H9 (cell line): Measurements from ENCODE around the gene LAMTOR4. TPM values are rescaled to one million over a fixed set of nuclear protein-coding genes. Genes with fewer than 3 reads are reported as not detected.
"Not testable (repeated sequence)": the region's sequence is repeated elsewhere in the genome, so short reads cannot be mapped to it uniquely, and the experiment has no call there.

Experiments used
- DNase-seq: peaks from one replicate; pipeline ENCODE4 v3.0.0-alpha.2; 2017
- H2AFZ ChIP-seq: one replicate; pipeline ENCODE4 v1.6.1; 2013; ENCODE audit warnings: mild to moderate bottlenecking, low read length, control low read depth, moderate library complexity
- H2AK5ac ChIP-seq: 2 replicates; pipeline ENCODE4 v1.6.1; 2013; ENCODE audit warnings: low read length, control low read depth, mixed read lengths; ENCODE audit not compliant: insufficient read length
- H2BK120ac ChIP-seq: one replicate; pipeline ENCODE4 v1.6.1; 2013; ENCODE audit warnings: low read depth, mild to moderate bottlenecking, low read length, control low read depth, inconsistent platforms; ENCODE audit not compliant: poor library complexity, severe bottlenecking
- H2BK12ac ChIP-seq: 2 replicates; pipeline ENCODE4 v1.6.1; 2013; ENCODE audit warnings: low read length, control low read depth, mixed read lengths, low read depth; ENCODE audit not compliant: insufficient read length
- H2BK15ac ChIP-seq: 2 replicates; pipeline ENCODE4 v1.6.1; 2013; ENCODE audit warnings: low read depth, low read length, control low read depth
- H2BK20ac ChIP-seq: one replicate; pipeline ENCODE4 v1.6.1; 2013; ENCODE audit warnings: low read depth, mild to moderate bottlenecking, low read length, control low read depth, inconsistent platforms; ENCODE audit not compliant: poor library complexity, severe bottlenecking
- H2BK5ac ChIP-seq: 2 replicates; pipeline ENCODE4 v1.6.1; 2013; ENCODE audit warnings: low read length, control low read depth, mixed read lengths; ENCODE audit not compliant: insufficient read length
- H3K14ac ChIP-seq: 2 replicates; pipeline ENCODE4 v1.6.1; 2013; ENCODE audit warnings: low read length, control low read depth; ENCODE audit not compliant: insufficient read depth
- H3K18ac ChIP-seq: 2 replicates; pipeline ENCODE4 v1.6.1; 2013; ENCODE audit warnings: low read depth, mild to moderate bottlenecking, mixed read lengths, low read length, control low read depth; ENCODE audit not compliant: insufficient read length
- H3K23ac ChIP-seq: 2 replicates; pipeline ENCODE4 v1.6.1; 2013; ENCODE audit warnings: low read length, control low read depth, mixed read lengths, low read depth; ENCODE audit not compliant: insufficient read length
- H3K23me2 ChIP-seq: 2 replicates; pipeline ENCODE4 v1.6.1; 2013; ENCODE audit warnings: low read depth, mild to moderate bottlenecking, mixed read lengths, low read length, control low read depth; ENCODE audit not compliant: insufficient read length, poor library complexity, severe bottlenecking
- H3K27ac ChIP-seq: 2 replicates; pipeline ENCODE4 v1.5.1; 2013; ENCODE audit warnings: low read length, control low read depth, mixed read lengths, low read depth; ENCODE audit not compliant: insufficient read length
- H3K27me3 ChIP-seq: 2 replicates; pipeline ENCODE4 v1.6.1; 2013; ENCODE audit warnings: low read length, control low read depth, inconsistent platforms; ENCODE audit not compliant: insufficient read depth
- H3K4ac ChIP-seq: 2 replicates; pipeline ENCODE4 v1.6.1; 2013; ENCODE audit warnings: low read depth, mild to moderate bottlenecking, control low read depth, inconsistent platforms, low read length, moderate library complexity
- H3K4me1 ChIP-seq: 2 replicates; pipeline ENCODE4 v1.6.1; 2013; ENCODE audit warnings: low read length, control low read depth, inconsistent platforms; ENCODE audit not compliant: insufficient read depth
- H3K4me2 ChIP-seq: 2 replicates; pipeline ENCODE4 v1.6.1; 2013; ENCODE audit warnings: low read length, control low read depth, mixed read lengths; ENCODE audit not compliant: insufficient read length, insufficient read depth
- H3K56ac ChIP-seq: 2 replicates; pipeline ENCODE4 v1.6.1; 2013; ENCODE audit warnings: low read depth, mild to moderate bottlenecking, mixed read lengths, low read length, control low read depth; ENCODE audit not compliant: insufficient read length
- H3K79me1 ChIP-seq: 2 replicates; pipeline ENCODE4 v1.6.1; 2013; ENCODE audit warnings: low read depth, mild to moderate bottlenecking, moderate library complexity, low read length, control low read depth, inconsistent platforms; ENCODE audit not compliant: insufficient read depth, poor library complexity, severe bottlenecking
- H3K79me2 ChIP-seq: 2 replicates; pipeline ENCODE4 v1.6.1; 2013; ENCODE audit warnings: low read length, control low read depth, inconsistent platforms; ENCODE audit not compliant: insufficient read depth
- H3K9ac ChIP-seq: 2 replicates; pipeline ENCODE4 v1.6.1; 2013; ENCODE audit warnings: low read length, control low read depth, mixed read lengths; ENCODE audit not compliant: insufficient read length; ENCODE audit errors: extremely low read depth
- H3K9me3 ChIP-seq: one replicate; pipeline ENCODE4 v1.6.1; 2013; ENCODE audit warnings: low read depth, low read length, inconsistent platforms; ENCODE audit not compliant: control insufficient read depth
- H3T11ph ChIP-seq: one replicate; pipeline ENCODE4 v1.6.1; 2013; ENCODE audit warnings: mild to moderate bottlenecking, low read length, control low read depth, inconsistent platforms
- H4K20me1 ChIP-seq: one replicate; pipeline ENCODE4 v1.6.1; 2013; ENCODE audit not compliant: control insufficient read depth, insufficient read length, insufficient read depth
- H4K5ac ChIP-seq: 2 replicates; pipeline ENCODE4 v1.6.1; 2013; ENCODE audit warnings: low read depth, mild to moderate bottlenecking, mixed read lengths, low read length, control low read depth; ENCODE audit not compliant: insufficient read length
- H4K8ac ChIP-seq: replicated peaks from 2 replicates; pipeline ENCODE4 v1.6.1; 2013; ENCODE audit warnings: low read length, control low read depth, mixed read lengths, low read depth; ENCODE audit not compliant: insufficient read length
- H4K91ac ChIP-seq: 2 replicates; pipeline ENCODE4 v1.6.1; 2013; ENCODE audit warnings: low read depth, mild to moderate bottlenecking, moderate library complexity, mixed read lengths, low read length, control low read depth; ENCODE audit not compliant: insufficient read length
- H3K27ac Mint-ChIP-seq, 3 experiments: 2 replicates in 2 of 3; 3 replicates in 1 of 3; pipeline ENCODE4 v1.8.0; 2020 to 2021; ENCODE audit warnings: mixed read lengths in 3 of 3, mild to moderate bottlenecking in 1 of 3, moderate library complexity in 1 of 3
- H3K27me3 Mint-ChIP-seq: 2 replicates; pipeline ENCODE4 v1.8.0; 2021; ENCODE audit warnings: low read depth, mild to moderate bottlenecking, moderate library complexity, mixed read lengths
- H3K36me3 Mint-ChIP-seq, 3 experiments: 2 replicates in 2 of 3; 3 replicates in 1 of 3; pipeline ENCODE4 v1.8.0; 2020 to 2021; ENCODE audit warnings: low read depth in 3 of 3, mixed read lengths in 3 of 3; ENCODE audit not compliant: insufficient read depth in 1 of 3
- H3K4me1 Mint-ChIP-seq, 2 experiments: 2 replicates each; pipeline ENCODE4 v1.8.0; 2020; ENCODE audit warnings: mixed read lengths in 2 of 2
- H3K4me3 Mint-ChIP-seq, 2 experiments: 2 replicates in 1 of 2; 3 replicates in 1 of 2; pipeline ENCODE4 v1.8.0; 2020 to 2021; ENCODE audit warnings: mild to moderate bottlenecking in 2 of 2, mixed read lengths in 2 of 2, moderate library complexity in 1 of 2
- H3K9me3 Mint-ChIP-seq, 2 experiments: 2 replicates in 1 of 2; 3 replicates in 1 of 2; pipeline ENCODE4 v1.8.0; 2020; ENCODE audit warnings: mild to moderate bottlenecking in 2 of 2, mixed read lengths in 2 of 2, moderate library complexity in 1 of 2
- WGBS: extraction: QIAGEN DNeasy Blood & Tissue Kit; methylation state at CpG from one replicate; pipeline ENCODE4 v1.1.7; 2013; ENCODE audit warnings: missing lambda C conversion rate, low lambda C conversion rate, mixed read lengths; ENCODE audit not compliant: insufficient read length; ENCODE audit errors: extremely low coverage; 5-methylcytosine and 5-hydroxymethylcytosine counted together
- total RNA-seq: library from RNA; stranded (reverse); gene quantifications from 2 replicates; pipeline ENCODE4 v1.2.1, GENCODE V29; 2021
- TF ChIP-seq, protein P1 (sequence below): fragments of 200-600 bp; sonication (generic); conservative IDR thresholded peaks from 3 replicates; pipeline ENCODE4 v1.8.0; 2021; ENCODE audit warnings: antibody characterized with exemption, mild to moderate bottlenecking

Gene LAMTOR4
- total RNA-seq, 1 experiment from 2014 or later: 179 TPM

GRCh38 chr7:100142461-100142860 is 6.3 kb upstream of the LAMTOR4 start:
- no peak overlapping the region for H3K14ac ChIP-seq
- H3K18ac ChIP-seq: no peak overlapping the region
- no peak overlapping the region for H3K56ac ChIP-seq
- no peak overlapping the region for H3K4me2 ChIP-seq
- Mint-ChIP-seq H3K36me3 (no peaks in the 10 kb centered on the region; a peak in 2 of 7 replicates), H3K27me3 (peaks cover 4% of the 10 kb centered on the region; the same call in 1 of the 2 replicates), H3K4me1 (peaks cover 10 to 12% of the 10 kb centered on the region in 2 experiments), H3K4me3 (no peak overlapping the region), H3K27ac (no peak overlapping the region), H3K9me3 (no peaks in the 10 kb centered on the region)
- no peak overlapping the region for H2AFZ ChIP-seq
- H3K79me2 ChIP-seq: no peaks in the 10 kb centered on the region
- H3K23me2 ChIP-seq: no peaks in the 10 kb centered on the region
- no peak for DNase-seq
- no CpG with 5 or more reads among the region's 3 CpGs for WGBS
- H3K9me3 ChIP-seq: no peaks in the 10 kb centered on the region
- H4K8ac ChIP-seq: no peak overlapping the region
- H3T11ph ChIP-seq: no peak overlapping the region
- H3K9ac ChIP-seq: no peak overlapping the region
- H4K5ac ChIP-seq: no peak overlapping the region
- TF ChIP-seq, protein P1, sequence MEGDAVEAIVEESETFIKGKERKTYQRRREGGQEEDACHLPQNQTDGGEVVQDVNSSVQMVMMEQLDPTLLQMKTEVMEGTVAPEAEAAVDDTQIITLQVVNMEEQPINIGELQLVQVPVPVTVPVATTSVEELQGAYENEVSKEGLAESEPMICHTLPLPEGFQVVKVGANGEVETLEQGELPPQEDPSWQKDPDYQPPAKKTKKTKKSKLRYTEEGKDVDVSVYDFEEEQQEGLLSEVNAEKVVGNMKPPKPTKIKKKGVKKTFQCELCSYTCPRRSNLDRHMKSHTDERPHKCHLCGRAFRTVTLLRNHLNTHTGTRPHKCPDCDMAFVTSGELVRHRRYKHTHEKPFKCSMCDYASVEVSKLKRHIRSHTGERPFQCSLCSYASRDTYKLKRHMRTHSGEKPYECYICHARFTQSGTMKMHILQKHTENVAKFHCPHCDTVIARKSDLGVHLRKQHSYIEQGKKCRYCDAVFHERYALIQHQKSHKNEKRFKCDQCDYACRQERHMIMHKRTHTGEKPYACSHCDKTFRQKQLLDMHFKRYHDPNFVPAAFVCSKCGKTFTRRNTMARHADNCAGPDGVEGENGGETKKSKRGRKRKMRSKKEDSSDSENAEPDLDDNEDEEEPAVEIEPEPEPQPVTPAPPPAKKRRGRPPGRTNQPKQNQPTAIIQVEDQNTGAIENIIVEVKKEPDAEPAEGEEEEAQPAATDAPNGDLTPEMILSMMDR: no peak
- no peak overlapping the region for H2BK12ac ChIP-seq
- no peaks in the 10 kb centered on the region for H3K79me1 ChIP-seq
- no peak overlapping the region for H2BK120ac ChIP-seq
- no peaks in the 10 kb centered on the region for H3K4me1 ChIP-seq
- H2BK5ac ChIP-seq: no peak overlapping the region
- H3K4ac ChIP-seq: no peak overlapping the region
- no peaks in the 10 kb centered on the region for H4K20me1 ChIP-seq
- H3K23ac ChIP-seq: no peak overlapping the region
- H2BK20ac ChIP-seq: no peak overlapping the region
- H4K91ac ChIP-seq: no peak overlapping the region
- H2BK15ac ChIP-seq: no peak overlapping the region
- no peak overlapping the region for H2AK5ac ChIP-seq
- no peaks in the 10 kb centered on the region for H3K27me3 ChIP-seq
- H3K27ac ChIP-seq: no peak overlapping the region

DNA sequence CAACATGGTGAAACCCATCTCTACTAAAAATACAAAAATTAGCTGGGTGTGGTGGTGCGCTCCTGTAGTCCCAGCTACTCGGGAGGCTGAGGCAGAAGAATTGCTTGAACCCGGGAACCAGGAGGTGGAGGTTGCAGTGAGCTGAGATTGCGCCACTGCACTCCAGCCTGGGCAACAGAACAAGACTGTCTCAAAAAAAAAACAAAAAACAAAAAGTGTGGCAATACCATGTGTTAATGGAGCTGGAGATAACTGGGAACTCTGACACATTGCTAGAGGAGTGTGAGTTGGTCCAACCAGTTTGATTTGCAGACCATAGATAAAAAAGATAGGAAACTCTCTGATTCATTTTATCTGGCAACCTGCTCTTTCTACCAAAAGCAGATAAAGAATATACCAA is 2.4 kb upstream of the LAMTOR4 start:
- not testable (repeated sequence) for H3K27me3 Mint-ChIP-seq

More for the DNA sequence above, 2.4 kb upstream of the LAMTOR4 start:
- H3K9ac ChIP-seq, H3K27ac ChIP-seq, DNase-seq, H3K79me1 ChIP-seq, H2BK15ac ChIP-seq, H3K14ac ChIP-seq, H3K27ac Mint-ChIP-seq, H4K20me1 ChIP-seq, H2BK120ac ChIP-seq, H3K23me2 ChIP-seq, H3K56ac ChIP-seq, H3K4me2 ChIP-seq, H3K4me3 Mint-ChIP-seq, H2BK5ac ChIP-seq, H3K23ac ChIP-seq, H3K4ac ChIP-seq, H4K91ac ChIP-seq, H4K8ac ChIP-seq, H2AFZ ChIP-seq, H2BK12ac ChIP-seq, H2BK20ac ChIP-seq, H3K27me3 ChIP-seq, H3K4me1 ChIP-seq, H3K9me3 ChIP-seq, H3K79me2 ChIP-seq, H2AK5ac ChIP-seq, H4K5ac ChIP-seq, H3K9me3 Mint-ChIP-seq, H3K18ac ChIP-seq, H3T11ph ChIP-seq: not testable (repeated sequence)
- peaks cover 15 to 21% of the 10 kb centered on the region in 2 experiments for H3K4me1 Mint-ChIP-seq
- peaks cover 5 to 11% (median 10%) of the 10 kb centered on the region in 3 experiments; a peak in 6 of 7 replicates for H3K36me3 Mint-ChIP-seq
- no CpG with 5 or more reads among the region's 4 CpGs for WGBS
